ENCODE results near the gene ARMS2.

DNA sequence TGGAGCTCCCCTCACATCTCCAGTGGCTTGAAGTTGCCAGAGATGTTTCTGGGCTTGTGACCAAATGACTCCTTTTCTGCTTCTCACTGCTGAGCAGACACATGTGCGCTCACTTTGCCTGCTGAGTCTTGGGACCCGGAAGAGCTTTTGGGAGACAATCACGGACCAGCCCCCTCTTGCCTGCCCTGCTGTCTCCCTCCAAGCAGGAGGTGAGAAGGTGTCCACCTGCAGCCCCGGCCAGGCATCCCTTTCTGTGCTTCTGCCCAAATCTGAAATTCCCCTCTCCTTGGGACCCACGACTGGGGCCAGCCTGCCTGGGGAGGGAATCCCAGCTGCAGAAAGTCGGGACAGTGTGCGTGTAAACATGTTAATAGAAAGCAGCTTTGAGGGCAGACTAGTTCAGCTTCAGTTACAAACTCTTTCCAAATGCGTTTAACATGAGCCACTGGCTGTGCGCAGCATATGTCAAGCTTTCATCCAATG lies 38.6 kb downstream of the ARMS2 start:
- TF ChIP-seq EZH2phosphoT487 (IDR thresholded peaks at IDR 0.05; ENCODE audit: low read depth, severe bottlenecking, unreplicated experiment): no peak
- TF ChIP-seq, protein P1, sequence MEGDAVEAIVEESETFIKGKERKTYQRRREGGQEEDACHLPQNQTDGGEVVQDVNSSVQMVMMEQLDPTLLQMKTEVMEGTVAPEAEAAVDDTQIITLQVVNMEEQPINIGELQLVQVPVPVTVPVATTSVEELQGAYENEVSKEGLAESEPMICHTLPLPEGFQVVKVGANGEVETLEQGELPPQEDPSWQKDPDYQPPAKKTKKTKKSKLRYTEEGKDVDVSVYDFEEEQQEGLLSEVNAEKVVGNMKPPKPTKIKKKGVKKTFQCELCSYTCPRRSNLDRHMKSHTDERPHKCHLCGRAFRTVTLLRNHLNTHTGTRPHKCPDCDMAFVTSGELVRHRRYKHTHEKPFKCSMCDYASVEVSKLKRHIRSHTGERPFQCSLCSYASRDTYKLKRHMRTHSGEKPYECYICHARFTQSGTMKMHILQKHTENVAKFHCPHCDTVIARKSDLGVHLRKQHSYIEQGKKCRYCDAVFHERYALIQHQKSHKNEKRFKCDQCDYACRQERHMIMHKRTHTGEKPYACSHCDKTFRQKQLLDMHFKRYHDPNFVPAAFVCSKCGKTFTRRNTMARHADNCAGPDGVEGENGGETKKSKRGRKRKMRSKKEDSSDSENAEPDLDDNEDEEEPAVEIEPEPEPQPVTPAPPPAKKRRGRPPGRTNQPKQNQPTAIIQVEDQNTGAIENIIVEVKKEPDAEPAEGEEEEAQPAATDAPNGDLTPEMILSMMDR (IDR thresholded peaks at IDR 0.05; ENCODE audit: poor library complexity): no peak

Data from hepatocyte (in vitro differentiated cells).